ENCODE measurements around the gene WNT5B. TPM values are rescaled to one million over a fixed set of nuclear protein-coding genes. Genes with fewer than 3 reads are reported as not detected.

WNT5B gene
- total RNA-seq (2012; rRNA removed), result 96.1 and 102 TPM in 2 replicates
- 83.7 and 98.8 TPM in 2 replicates for polyA plus RNA-seq (2012; rRNA removed)
- polyA plus RNA-seq (2012; cell fraction: cytosol; rRNA removed), result 77.8 and 101 TPM in 2 replicates
- polyA plus RNA-seq (2012; cell fraction: nucleus; rRNA removed; ENCODE audit: low replicate concordance), result 49.1 and 91.4 TPM in 2 replicates
- percentile 90 among the genes with signal in this experiment for Bru-seq, nascent RNA
- percentile 89 among the genes with signal in this experiment for BruChase-seq, experiment 1, labeled RNA remaining after a 6-hour chase
- BruChase-seq, experiment 2, labeled RNA remaining after a 2-hour chase, result percentile 92 among the genes with signal in this experiment
- long read RNA-seq, partial matches to known transcripts, result 4 of 165 reads
- long read RNA-seq, other reads (novel, unspliced or antisense), result 160 of 165 reads

DNA sequence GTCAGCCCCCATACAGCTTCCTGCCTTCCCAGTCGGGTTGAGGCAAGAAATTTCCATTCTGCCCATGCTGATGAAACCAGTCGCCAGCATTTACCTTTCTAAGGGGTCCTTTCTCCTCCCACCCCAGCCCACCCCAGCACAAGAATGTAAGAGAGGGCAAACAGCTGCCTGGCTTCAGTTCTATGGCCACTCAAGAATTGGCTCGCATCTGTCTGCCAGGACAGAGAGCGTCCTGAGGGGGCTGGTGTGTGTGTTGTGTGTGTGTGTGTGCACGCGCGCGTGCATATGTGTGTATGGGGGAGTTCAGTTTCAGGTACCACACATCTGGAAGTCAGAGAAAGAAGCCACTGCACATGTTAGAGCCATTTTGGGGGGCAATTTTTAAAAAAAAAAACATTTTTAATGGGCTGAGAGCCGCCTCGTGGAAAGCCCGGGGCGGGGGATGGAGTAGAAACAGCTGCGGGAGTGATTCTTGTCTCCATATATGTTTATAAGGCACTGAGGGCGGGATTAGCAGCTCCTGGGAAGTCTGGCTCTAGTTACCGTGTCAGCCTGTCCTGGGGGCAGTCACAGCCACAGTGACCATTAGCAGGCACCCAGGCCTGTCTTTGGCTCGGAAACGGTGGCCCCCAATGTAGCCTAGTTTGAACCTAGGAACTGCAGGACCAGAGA lies at the start of gene WNT5B:
Gene WNT5B (plus strand): TSS at position 566 of the 672 bp plus-strand sequence. CDS start 2,124 bp downstream, outside the sequence.
- in situ Hi-C loops (cut with MboI; ENCODE audit: low sequenced_read_pairs), result no loop called here
- peaks cover 6% of the 10 kb centered on the region; the same call in 1 of the 2 replicates for H3K36me3 ChIP-seq (ENCODE audit: control insufficient read depth, insufficient read depth, low read length)
- H4K91ac ChIP-seq (ENCODE audit: insufficient read depth, low read depth, low read length), result peak within 1 kb of the TSS; percentile 38; the same call in 1 of the 2 replicates
- peak within 1 kb of the TSS; percentile 60 for H3K18ac ChIP-seq (ENCODE audit: low read depth, low read length)
- H3K56ac ChIP-seq (ENCODE audit: extremely low read depth, insufficient read depth, low read length), result no peak within 1 kb of the TSS
- WGBS, 2 experiments (ENCODE audit: extremely low coverage in 2 of 2, insufficient read length in 1 of 2), result 17% methylated on average over 3 of the region's 17 CpGs; no CpG with 5 or more reads in 1 of the 2 experiments
- no peak within 1 kb of the TSS for H2BK5ac ChIP-seq (ENCODE audit: low read depth, low read length, poor library complexity, severe bottlenecking)
- no peak for ATAC-seq (ENCODE audit: low read depth)
- TF ChIP-seq RFX5 (IDR thresholded peaks at IDR 0.05; ENCODE audit: low read depth, low read length), result no peak
- no peak for TF ChIP-seq MAFK (IDR thresholded peaks at IDR 0.05; ENCODE audit: low read depth, low read length)
- TF ChIP-seq MAZ (IDR thresholded peaks at IDR 0.05; ENCODE audit: borderline replicate concordance, low read depth, low read length), result no peak
- no peak for TF ChIP-seq RCOR1 (IDR thresholded peaks at IDR 0.05; ENCODE audit: insufficient replicate concordance, low read length)
- TF ChIP-seq, protein P1, sequence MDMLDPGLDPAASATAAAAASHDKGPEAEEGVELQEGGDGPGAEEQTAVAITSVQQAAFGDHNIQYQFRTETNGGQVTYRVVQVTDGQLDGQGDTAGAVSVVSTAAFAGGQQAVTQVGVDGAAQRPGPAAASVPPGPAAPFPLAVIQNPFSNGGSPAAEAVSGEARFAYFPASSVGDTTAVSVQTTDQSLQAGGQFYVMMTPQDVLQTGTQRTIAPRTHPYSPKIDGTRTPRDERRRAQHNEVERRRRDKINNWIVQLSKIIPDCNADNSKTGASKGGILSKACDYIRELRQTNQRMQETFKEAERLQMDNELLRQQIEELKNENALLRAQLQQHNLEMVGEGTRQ (IDR thresholded peaks at IDR 0.05; ENCODE audit: low read depth, low read length), result no peak
- TF ChIP-seq, protein P2, sequence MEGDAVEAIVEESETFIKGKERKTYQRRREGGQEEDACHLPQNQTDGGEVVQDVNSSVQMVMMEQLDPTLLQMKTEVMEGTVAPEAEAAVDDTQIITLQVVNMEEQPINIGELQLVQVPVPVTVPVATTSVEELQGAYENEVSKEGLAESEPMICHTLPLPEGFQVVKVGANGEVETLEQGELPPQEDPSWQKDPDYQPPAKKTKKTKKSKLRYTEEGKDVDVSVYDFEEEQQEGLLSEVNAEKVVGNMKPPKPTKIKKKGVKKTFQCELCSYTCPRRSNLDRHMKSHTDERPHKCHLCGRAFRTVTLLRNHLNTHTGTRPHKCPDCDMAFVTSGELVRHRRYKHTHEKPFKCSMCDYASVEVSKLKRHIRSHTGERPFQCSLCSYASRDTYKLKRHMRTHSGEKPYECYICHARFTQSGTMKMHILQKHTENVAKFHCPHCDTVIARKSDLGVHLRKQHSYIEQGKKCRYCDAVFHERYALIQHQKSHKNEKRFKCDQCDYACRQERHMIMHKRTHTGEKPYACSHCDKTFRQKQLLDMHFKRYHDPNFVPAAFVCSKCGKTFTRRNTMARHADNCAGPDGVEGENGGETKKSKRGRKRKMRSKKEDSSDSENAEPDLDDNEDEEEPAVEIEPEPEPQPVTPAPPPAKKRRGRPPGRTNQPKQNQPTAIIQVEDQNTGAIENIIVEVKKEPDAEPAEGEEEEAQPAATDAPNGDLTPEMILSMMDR (conservative IDR thresholded peaks at IDR 0.05; ENCODE audit: low read depth, low read length), result no peak
- TF ChIP-seq NFE2L2 (IDR thresholded peaks at IDR 0.05; ENCODE audit: low read depth, low read length), result no peak
- TF ChIP-seq RAD21 (IDR thresholded peaks at IDR 0.05; ENCODE audit: low read length), result no peak
- no peak for TF ChIP-seq FOS (IDR thresholded peaks at IDR 0.05; ENCODE audit: low read depth, low read length)
- 0 out of 2 replicates have a peak within 1 kb of the TSS, but pooled peaks have one; percentile 42 for H3K9ac ChIP-seq (ENCODE audit: low read depth, low read length)
- peak within 1 kb of the TSS; percentile 59 for H2AFZ ChIP-seq (replicated peaks; ENCODE audit: low read length, poor library complexity)
- peaks cover 21% of the 10 kb centered on the region for H3K4me1 ChIP-seq (ENCODE audit: control insufficient read depth, insufficient read depth, low read length)
- DNase-seq, result no peak
- POLR2A ChIA-PET (ENCODE audit: unreplicated experiment), result no interaction called here
- BruUV-seq (replicated peaks), result no TSS peak
- H3K4me2 ChIP-seq (ENCODE audit: low read depth, low read length), result peak within 1 kb of the TSS; percentile 60
- CTCF ChIA-PET, result no interaction called here
- H2BK120ac ChIP-seq (ENCODE audit: low read depth, low read length), result 0 out of 2 replicates have a peak within 1 kb of the TSS, but pooled peaks have one; percentile 14
- H2BK20ac ChIP-seq (ENCODE audit: low read depth, low read length), result no peak within 1 kb of the TSS
- peak within 1 kb of the TSS; percentile 84 for H2AK9ac ChIP-seq (replicated peaks; ENCODE audit: low read depth, low read length, poor library complexity)
- H2BK15ac ChIP-seq (ENCODE audit: low read depth, low read length), result peak within 1 kb of the TSS; percentile 64; the same call in 1 of the 3 replicates
- H4K5ac ChIP-seq (ENCODE audit: low read depth, low read length), result peak within 1 kb of the TSS; percentile 49
- H3K27me3 ChIP-seq (ENCODE audit: control insufficient read depth, insufficient read depth, low read length), result no peaks in the 10 kb centered on the region
- peak within 1 kb of the TSS; percentile 5; the same call in 1 of the 2 replicates for H3K4me3 ChIP-seq (ENCODE audit: insufficient read depth, low read depth, low read length)
- dilution Hi-C loops (cut with HindIII; ENCODE audit: low sequenced_read_pairs, unreplicated experiment), result no loop called here
- H3K9me3 ChIP-seq (ENCODE audit: control insufficient read depth, insufficient read depth, low read length), result no peaks in the 10 kb centered on the region
- peaks cover 3% of the 10 kb centered on the region for H3K9me1 ChIP-seq (ENCODE audit: insufficient read depth, low read length)
- peak within 1 kb of the TSS; percentile 17 for H3K14ac ChIP-seq (replicated peaks; ENCODE audit: low read depth, low read length)
- intact Hi-C loops (cut with micrococcal nuclease), result no loop called here
- peaks cover 14 to 65% of the 10 kb centered on the region in 2 experiments for H3K79me1 ChIP-seq (ENCODE audit: low read depth in 1 of 2, low read length in 2 of 2)
- 0 out of 2 replicates have a peak within 1 kb of the TSS, but pooled peaks have one; percentile 20 for H3K23ac ChIP-seq (ENCODE audit: low read depth, low read length)
- H3K27ac ChIP-seq (ENCODE audit: insufficient read depth, low read length), result no peak within 1 kb of the TSS
- H2AK5ac ChIP-seq (ENCODE audit: low read depth, low read length), result peak within 1 kb of the TSS; percentile 23; the same call in 1 of the 2 replicates
- peak within 1 kb of the TSS in 1 of 2 experiments; percentile 51; a peak in 2 of 4 replicates for H4K8ac ChIP-seq (ENCODE audit: low read depth in 2 of 2, low read length in 2 of 2)
- H4K20me1 ChIP-seq (ENCODE audit: insufficient read depth, low read length), result peaks cover 13% of the 10 kb centered on the region
- H3K4ac ChIP-seq (ENCODE audit: low read depth, low read length), result peak within 1 kb of the TSS; percentile 59
